ENCODE data around the gene OXLD1.

GRCh38 chr17:81685108-81685507, 18.7 kb upstream of the OXLD1 start:
- TF ChIP-seq POLR2A (IDR thresholded peaks at IDR 0.05): no peak
- TF ChIP-seq, protein P1, sequence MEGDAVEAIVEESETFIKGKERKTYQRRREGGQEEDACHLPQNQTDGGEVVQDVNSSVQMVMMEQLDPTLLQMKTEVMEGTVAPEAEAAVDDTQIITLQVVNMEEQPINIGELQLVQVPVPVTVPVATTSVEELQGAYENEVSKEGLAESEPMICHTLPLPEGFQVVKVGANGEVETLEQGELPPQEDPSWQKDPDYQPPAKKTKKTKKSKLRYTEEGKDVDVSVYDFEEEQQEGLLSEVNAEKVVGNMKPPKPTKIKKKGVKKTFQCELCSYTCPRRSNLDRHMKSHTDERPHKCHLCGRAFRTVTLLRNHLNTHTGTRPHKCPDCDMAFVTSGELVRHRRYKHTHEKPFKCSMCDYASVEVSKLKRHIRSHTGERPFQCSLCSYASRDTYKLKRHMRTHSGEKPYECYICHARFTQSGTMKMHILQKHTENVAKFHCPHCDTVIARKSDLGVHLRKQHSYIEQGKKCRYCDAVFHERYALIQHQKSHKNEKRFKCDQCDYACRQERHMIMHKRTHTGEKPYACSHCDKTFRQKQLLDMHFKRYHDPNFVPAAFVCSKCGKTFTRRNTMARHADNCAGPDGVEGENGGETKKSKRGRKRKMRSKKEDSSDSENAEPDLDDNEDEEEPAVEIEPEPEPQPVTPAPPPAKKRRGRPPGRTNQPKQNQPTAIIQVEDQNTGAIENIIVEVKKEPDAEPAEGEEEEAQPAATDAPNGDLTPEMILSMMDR (IDR thresholded peaks at IDR 0.05): no peak
- no peak for TF ChIP-seq POLR2AphosphoS5 (IDR thresholded peaks at IDR 0.05; ENCODE audit: insufficient read depth in 1 of 2, low read depth in 1 of 2)
